HepG2 (cell line): ENCODE results near the gene ZNF678. TPM values are rescaled to one million over a fixed set of nuclear protein-coding genes. Genes with fewer than 3 reads are reported as not detected.

ENCODE experiments used
- BORCS8-MEF2B ChIP-seq: sonication (generic); formaldehyde crosslinking; IDR thresholded peaks from 2 replicates; pipeline ENCODE4 v1.8.0; 2022; ENCODE audit warnings: mild to moderate bottlenecking, missing genetic modification reagents
- DNMT1 ChIP-seq: sonication (generic); formaldehyde crosslinking; IDR thresholded peaks from 2 replicates; pipeline ENCODE4 v1.5.1; 2020; ENCODE audit warnings: mild to moderate bottlenecking, missing genetic modification reagents
- FOXK1 ChIP-seq: sonication (generic); formaldehyde crosslinking; IDR thresholded peaks from 2 replicates; pipeline ENCODE4 v1.4.0; 2020; ENCODE audit warnings: low read depth, missing genetic modification reagents, borderline replicate concordance
- HMG20B ChIP-seq: conservative IDR thresholded peaks from 2 replicates; pipeline ENCODE4 v1.6.1; 2016; ENCODE audit warnings: missing genetic modification reagents, missing compliant biosample characterization
- HOXA5 ChIP-seq: sonication (generic); formaldehyde crosslinking; IDR thresholded peaks from 2 replicates; pipeline ENCODE4 v1.4.0; 2020; ENCODE audit warnings: missing genetic modification reagents
- SNAPC2 ChIP-seq: sonication (generic); formaldehyde crosslinking; IDR thresholded peaks from 2 replicates; pipeline ENCODE4 v1.8.1; 2022; ENCODE audit warnings: mild to moderate bottlenecking, missing genetic modification reagents
- TMF1 ChIP-seq: sonication (generic); formaldehyde crosslinking; IDR thresholded peaks from 2 replicates; pipeline ENCODE4 v1.8.1; 2022; ENCODE audit warnings: low read depth, missing genetic modification reagents
- U2AF1 ChIP-seq: fragments of 200-400 bp; formaldehyde crosslinking; optimal IDR thresholded peaks from 2 replicates; pipeline ENCODE3; 2017; ENCODE audit warnings: mild to moderate bottlenecking, low read depth, low read length
- ZNF263 ChIP-seq: sonication (generic); formaldehyde crosslinking; IDR thresholded peaks from 2 replicates; pipeline ENCODE4 v1.4.0; 2020; ENCODE audit warnings: missing genetic modification reagents
- ZNF451 ChIP-seq: sonication (generic); formaldehyde crosslinking; IDR thresholded peaks from 2 replicates; pipeline ENCODE4 v1.5.0; 2020; ENCODE audit warnings: mild to moderate bottlenecking, missing genetic modification reagents
- ZNF605 ChIP-seq: sonication (generic); formaldehyde crosslinking; IDR thresholded peaks from 2 replicates; pipeline ENCODE4 v1.8.0; 2022; ENCODE audit warnings: mild to moderate bottlenecking, missing genetic modification reagents
- ZNF607 ChIP-seq: sonication (generic); formaldehyde crosslinking; IDR thresholded peaks from 2 replicates; pipeline ENCODE4 v1.5.1; 2020; ENCODE audit warnings: missing genetic modification reagents, mild to moderate bottlenecking, borderline replicate concordance
- ZNF615 ChIP-seq: sonication (generic); formaldehyde crosslinking; IDR thresholded peaks from 2 replicates; pipeline ENCODE4 v1.5.0; 2020; ENCODE audit warnings: mild to moderate bottlenecking, missing genetic modification reagents, borderline replicate concordance
- ZNF644 ChIP-seq: IDR thresholded peaks from 2 replicates; pipeline ENCODE4 v1.6.1; 2016; ENCODE audit warnings: low read depth
- ZNF782 ChIP-seq: sonication (generic); formaldehyde crosslinking; IDR thresholded peaks from 2 replicates; pipeline ENCODE4 v1.4.0; 2020; ENCODE audit warnings: missing genetic modification reagents, mild to moderate bottlenecking, borderline replicate concordance
- ZSCAN29 ChIP-seq: sonication (generic); formaldehyde crosslinking; conservative IDR thresholded peaks from 2 replicates; pipeline ENCODE4 v1.4.0; 2020; ENCODE audit warnings: mild to moderate bottlenecking, missing genetic modification reagents
- polyA plus RNA-seq, 8 experiments: library from polyadenylated mRNA; depleted of rRNA in 3 of 8; stranded (reverse) in 7 of 8; unstranded in 1 of 8; fragments of >200 nt; fragmentation: Illumina TruSeq in 4 of 8; extraction: Trizol in 4 of 8; gene quantifications; 2 replicates each; pipeline versions ENCODE4 v1.2.1 to v1.2.3, GENCODE V29; 2011 to 2016; ENCODE audit warnings: low read depth in 4 of 8, missing spikeins in 1 of 8, mixed read lengths in 1 of 8; ENCODE audit not compliant: insufficient read depth in 1 of 8
- total RNA-seq, 5 experiments: library from RNA; depleted of rRNA; stranded (reverse); fragments of >200 nt; fragmentation: Illumina TruSeq; extraction: Trizol; gene quantifications; 2 replicates each; pipeline ENCODE4 v1.2.3, GENCODE V29; 2016; ENCODE audit warnings: low read depth in 1 of 5
- TF ChIP-seq, protein P1 (sequence below), 2 experiments: IDR thresholded peaks; 2 replicates each; pipeline ENCODE4 v1.6.1; 2011 to 2012; ENCODE audit warnings: low read length in 2 of 2, borderline replicate concordance in 1 of 2, low read depth in 1 of 2, mild to moderate bottlenecking in 1 of 2, moderate library complexity in 1 of 2
- TF ChIP-seq, protein P2 (sequence below): sonication (generic); formaldehyde crosslinking; IDR thresholded peaks from 2 replicates; pipeline ENCODE4 v1.8.0; 2022; ENCODE audit warnings: mild to moderate bottlenecking, missing genetic modification reagents, borderline replicate concordance
- TF ChIP-seq, protein P3 (sequence below): sonication (generic); formaldehyde crosslinking; IDR thresholded peaks from 2 replicates; pipeline ENCODE4 v1.8.0; 2022; ENCODE audit warnings: mild to moderate bottlenecking, missing genetic modification reagents; ENCODE audit not compliant: insufficient replicate concordance

Gene ZNF678
- total and polyA plus RNA-seq, 2 of the 13 experiments (the other 11 are each of a cell fraction or from before 2014, with no cell fraction given) = 2.0 to 7.6 TPM

DNA sequence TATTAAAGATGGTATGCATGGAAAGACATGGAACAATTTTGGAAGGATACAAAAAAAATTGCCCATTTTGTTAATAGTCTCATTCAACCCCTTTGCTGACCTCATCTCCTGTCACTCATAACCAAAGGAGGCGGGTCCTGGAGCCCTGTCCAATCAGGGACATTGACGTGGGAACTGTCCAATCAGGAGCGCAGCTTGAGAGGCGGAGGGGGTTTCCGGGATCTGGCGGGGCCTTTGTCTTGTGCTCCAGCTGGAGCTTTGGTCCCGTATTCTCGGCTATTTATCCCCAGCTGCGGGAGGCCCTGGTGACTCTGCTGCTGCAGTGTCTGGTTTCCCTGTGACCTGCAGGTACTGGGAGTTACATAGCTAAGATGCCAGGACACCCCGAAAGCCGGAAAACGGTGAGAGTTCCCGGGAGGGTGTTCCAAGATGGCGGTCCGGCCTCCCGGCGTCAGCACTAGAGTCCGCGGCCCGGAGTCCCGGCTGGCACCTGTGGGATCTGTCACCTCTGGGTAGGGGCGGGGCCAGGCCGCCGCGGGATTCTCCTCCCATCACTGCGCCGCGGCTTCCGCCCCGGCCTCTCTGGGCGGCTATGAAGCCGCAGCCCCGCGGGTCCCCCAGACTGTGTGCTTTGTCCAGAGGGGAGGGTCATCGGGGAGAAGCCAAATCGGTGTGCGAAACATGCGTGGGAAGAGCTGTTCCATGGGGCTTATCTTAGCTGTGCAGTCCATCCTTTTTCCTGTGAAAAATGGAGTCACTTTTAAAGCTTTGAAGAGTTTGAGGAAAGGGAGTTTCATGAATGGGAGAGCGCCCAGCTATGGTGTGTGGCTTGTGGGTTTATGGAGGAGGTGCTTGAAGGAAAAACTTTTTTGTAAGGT lies at the start of gene ZNF678 (continued):
- TF ChIP-seq SNAPC2 (CRISPR knock-in tag) (0 out of 2 replicates have a peak, but pooled peaks have one; percentile 28), HMG20B (CRISPR knock-in tag) (no peak), TMF1 (CRISPR knock-in tag) (0 out of 2 replicates have a peak, but pooled peaks have one; percentile 51), ZNF607 (CRISPR knock-in tag) (peak; percentile 77; the same call in 1 of the 2 replicates), ZSCAN29 (CRISPR knock-in tag) (0 out of 2 replicates have a peak, but pooled peaks have one; percentile 21), BORCS8-MEF2B (CRISPR knock-in tag) (0 out of 2 replicates have a peak, but pooled peaks have one; percentile 32), ZNF451 (CRISPR knock-in tag) (0 out of 2 replicates have a peak, but pooled peaks have one; percentile 47), ZNF263 (CRISPR knock-in tag) (peak; percentile 27; the same call in 1 of the 2 replicates), ZNF782 (CRISPR knock-in tag) (no peak), ZNF615 (CRISPR knock-in tag) (0 out of 2 replicates have a peak, but pooled peaks have one; percentile 33), U2AF1 (peak; percentile 52), HOXA5 (CRISPR knock-in tag) (0 out of 2 replicates have a peak, but pooled peaks have one; percentile 75), ZNF644 (no peak; the same call in 1 of the 2 replicates), DNMT1 (no peak), FOXK1 (CRISPR knock-in tag) (0 out of 2 replicates have a peak, but pooled peaks have one; percentile 53), ZNF605 (CRISPR knock-in tag) (peak; percentile 93)
- TF ChIP-seq, protein P1, sequence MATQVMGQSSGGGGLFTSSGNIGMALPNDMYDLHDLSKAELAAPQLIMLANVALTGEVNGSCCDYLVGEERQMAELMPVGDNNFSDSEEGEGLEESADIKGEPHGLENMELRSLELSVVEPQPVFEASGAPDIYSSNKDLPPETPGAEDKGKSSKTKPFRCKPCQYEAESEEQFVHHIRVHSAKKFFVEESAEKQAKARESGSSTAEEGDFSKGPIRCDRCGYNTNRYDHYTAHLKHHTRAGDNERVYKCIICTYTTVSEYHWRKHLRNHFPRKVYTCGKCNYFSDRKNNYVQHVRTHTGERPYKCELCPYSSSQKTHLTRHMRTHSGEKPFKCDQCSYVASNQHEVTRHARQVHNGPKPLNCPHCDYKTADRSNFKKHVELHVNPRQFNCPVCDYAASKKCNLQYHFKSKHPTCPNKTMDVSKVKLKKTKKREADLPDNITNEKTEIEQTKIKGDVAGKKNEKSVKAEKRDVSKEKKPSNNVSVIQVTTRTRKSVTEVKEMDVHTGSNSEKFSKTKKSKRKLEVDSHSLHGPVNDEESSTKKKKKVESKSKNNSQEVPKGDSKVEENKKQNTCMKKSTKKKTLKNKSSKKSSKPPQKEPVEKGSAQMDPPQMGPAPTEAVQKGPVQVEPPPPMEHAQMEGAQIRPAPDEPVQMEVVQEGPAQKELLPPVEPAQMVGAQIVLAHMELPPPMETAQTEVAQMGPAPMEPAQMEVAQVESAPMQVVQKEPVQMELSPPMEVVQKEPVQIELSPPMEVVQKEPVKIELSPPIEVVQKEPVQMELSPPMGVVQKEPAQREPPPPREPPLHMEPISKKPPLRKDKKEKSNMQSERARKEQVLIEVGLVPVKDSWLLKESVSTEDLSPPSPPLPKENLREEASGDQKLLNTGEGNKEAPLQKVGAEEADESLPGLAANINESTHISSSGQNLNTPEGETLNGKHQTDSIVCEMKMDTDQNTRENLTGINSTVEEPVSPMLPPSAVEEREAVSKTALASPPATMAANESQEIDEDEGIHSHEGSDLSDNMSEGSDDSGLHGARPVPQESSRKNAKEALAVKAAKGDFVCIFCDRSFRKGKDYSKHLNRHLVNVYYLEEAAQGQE (IDR thresholded peaks at IDR 0.05; ENCODE audit: borderline replicate concordance in 1 of 2, low read depth in 1 of 2, low read length in 2 of 2) = 0 out of 4 replicates have a peak, but pooled peaks of 1 of the 2 experiments have one; percentile 33
- TF ChIP-seq, protein P2, sequence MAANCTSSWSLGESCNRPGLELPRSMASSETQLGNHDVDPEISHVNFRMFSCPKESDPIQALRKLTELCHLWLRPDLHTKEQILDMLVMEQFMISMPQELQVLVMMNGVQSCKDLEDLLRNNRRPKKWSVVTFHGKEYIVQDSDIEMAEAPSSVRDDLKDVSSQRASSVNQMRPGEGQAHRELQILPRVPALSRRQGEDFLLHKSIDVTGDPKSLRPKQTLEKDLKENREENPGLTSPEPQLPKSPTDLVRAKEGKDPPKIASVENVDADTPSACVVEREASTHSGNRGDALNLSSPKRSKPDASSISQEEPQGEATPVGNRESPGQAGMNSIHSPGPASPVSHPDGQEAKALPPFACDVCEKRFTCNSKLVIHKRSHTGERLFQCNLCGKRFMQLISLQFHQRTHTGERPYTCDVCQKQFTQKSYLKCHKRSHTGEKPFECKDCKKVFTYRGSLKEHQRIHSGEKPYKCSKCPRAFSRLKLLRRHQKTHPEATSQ (CRISPR knock-in tag) = peak; percentile 94; the same call in 1 of the 2 replicates
- TF ChIP-seq, protein P3, sequence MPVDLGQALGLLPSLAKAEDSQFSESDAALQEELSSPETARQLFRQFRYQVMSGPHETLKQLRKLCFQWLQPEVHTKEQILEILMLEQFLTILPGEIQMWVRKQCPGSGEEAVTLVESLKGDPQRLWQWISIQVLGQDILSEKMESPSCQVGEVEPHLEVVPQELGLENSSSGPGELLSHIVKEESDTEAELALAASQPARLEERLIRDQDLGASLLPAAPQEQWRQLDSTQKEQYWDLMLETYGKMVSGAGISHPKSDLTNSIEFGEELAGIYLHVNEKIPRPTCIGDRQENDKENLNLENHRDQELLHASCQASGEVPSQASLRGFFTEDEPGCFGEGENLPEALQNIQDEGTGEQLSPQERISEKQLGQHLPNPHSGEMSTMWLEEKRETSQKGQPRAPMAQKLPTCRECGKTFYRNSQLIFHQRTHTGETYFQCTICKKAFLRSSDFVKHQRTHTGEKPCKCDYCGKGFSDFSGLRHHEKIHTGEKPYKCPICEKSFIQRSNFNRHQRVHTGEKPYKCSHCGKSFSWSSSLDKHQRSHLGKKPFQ = peak; percentile 28
